ENCODE data around the gene SPINT2. TPM values are rescaled to one million over a fixed set of nuclear protein-coding genes. Genes with fewer than 3 reads are reported as not detected.

Gene SPINT2
- total RNA-seq, 2 donors from 2014 or later: 415 to 487 TPM

DNA sequence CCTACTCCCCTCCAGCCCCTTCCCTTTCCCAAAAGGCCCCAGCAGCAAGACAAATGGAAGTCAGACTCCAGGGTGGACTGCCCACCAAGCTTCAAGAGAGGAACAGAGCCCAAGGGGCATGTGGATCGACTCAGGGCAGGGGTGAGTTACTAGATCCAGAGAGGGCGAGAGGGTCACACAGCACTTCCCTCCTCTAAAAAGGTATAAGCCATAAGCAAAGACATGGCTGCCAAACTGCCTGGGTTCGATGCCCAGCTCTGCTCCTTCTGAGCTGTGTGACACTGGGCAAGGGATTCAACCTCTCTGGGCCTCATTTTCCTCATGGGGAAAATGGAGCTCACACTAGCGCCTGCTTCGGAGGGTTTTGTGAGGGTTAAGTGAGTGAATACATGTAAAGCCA is 12.0 kb upstream of the SPINT2 start:
- Histone ChIP-seq H3K36me3 (ENCODE audit: control insufficient read depth, insufficient read depth, low read length) (no peaks in the 10 kb centered on the region), H3K9me3 (ENCODE audit: control insufficient read depth, low read length) (no peaks in the 10 kb centered on the region), H3K4me1 (ENCODE audit: control insufficient read depth, insufficient read depth, low read length) (peaks cover 5% of the 10 kb centered on the region), H3K4me3 (ENCODE audit: low read length) (no peak overlapping the region), H3K27ac (ENCODE audit: low read depth, low read length) (no peak overlapping the region), H3K9ac (ENCODE audit: extremely low read depth, low read length, poor library complexity, severe bottlenecking) (no peak overlapping the region), H3K27me3 (ENCODE audit: control insufficient read depth, insufficient read depth, low read length, poor library complexity, severe bottlenecking) (no peaks in the 10 kb centered on the region)
- Mint-ChIP-seq H3K4me1 (peaks cover 18% of the 10 kb centered on the region), H3K36me3 (ENCODE audit: low read depth) (no peaks in the 10 kb centered on the region), H3K4me3 (no peak overlapping the region), H3K27me3 (ENCODE audit: insufficient read depth) (peaks cover 26% of the 10 kb centered on the region), H3K9me3 (no peaks in the 10 kb centered on the region), H3K27ac (no peak overlapping the region)
- TF ChIP-seq, protein P1, sequence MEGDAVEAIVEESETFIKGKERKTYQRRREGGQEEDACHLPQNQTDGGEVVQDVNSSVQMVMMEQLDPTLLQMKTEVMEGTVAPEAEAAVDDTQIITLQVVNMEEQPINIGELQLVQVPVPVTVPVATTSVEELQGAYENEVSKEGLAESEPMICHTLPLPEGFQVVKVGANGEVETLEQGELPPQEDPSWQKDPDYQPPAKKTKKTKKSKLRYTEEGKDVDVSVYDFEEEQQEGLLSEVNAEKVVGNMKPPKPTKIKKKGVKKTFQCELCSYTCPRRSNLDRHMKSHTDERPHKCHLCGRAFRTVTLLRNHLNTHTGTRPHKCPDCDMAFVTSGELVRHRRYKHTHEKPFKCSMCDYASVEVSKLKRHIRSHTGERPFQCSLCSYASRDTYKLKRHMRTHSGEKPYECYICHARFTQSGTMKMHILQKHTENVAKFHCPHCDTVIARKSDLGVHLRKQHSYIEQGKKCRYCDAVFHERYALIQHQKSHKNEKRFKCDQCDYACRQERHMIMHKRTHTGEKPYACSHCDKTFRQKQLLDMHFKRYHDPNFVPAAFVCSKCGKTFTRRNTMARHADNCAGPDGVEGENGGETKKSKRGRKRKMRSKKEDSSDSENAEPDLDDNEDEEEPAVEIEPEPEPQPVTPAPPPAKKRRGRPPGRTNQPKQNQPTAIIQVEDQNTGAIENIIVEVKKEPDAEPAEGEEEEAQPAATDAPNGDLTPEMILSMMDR (conservative IDR thresholded peaks at IDR 0.05): no peak
- WGBS, 2 experiments (ENCODE audit: insufficient coverage in 1 of 2, insufficient read length in 1 of 2): 48 to 84% methylated on average over 2 to 5 of the region's 5 CpGs
- peak; percentile 50 for DNase-seq

DNA sequence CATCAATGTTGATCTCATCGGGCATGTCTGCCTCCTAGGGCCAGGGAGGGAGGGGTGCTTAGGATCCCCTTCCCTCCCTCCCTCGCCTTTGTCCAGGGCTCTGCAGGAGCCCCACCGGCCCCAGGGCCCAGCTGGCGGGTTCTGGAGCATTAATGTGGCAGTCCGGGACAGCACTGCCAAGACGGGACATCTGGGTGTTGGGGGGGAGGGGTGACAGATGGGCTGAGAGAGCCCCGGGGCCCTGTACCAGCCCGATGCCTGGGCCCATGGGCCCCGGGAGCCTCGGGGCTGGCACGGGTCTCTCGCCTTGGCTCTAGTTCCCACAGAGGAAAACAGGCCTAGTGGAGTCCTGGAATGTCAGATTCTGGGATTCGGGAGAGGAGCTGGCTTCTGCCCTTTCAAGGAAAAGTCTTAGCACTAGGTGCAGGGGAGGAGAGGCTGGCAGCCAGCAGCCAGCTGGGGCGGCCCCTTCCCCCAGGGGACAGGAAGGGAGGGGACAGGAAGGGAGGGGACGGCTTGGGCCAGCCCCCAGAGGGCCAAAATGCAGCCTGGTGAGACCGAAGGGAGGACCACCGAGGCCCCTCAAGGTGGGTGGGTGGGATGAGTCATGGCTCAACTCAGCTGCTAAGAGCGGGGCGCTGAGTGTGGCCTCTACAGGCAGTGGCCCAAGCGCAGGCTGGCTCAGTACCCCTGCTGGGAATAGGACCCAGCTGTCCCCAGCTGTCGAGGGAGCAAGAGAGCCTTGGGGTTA is 11.3 kb upstream of the SPINT2 start:
- Histone ChIP-seq H3K4me3 (ENCODE audit: low read length) (no peak overlapping the region), H3K27ac (ENCODE audit: low read depth, low read length) (peak overlapping the region; percentile 57), H3K9ac (ENCODE audit: extremely low read depth, low read length, poor library complexity, severe bottlenecking) (no peak overlapping the region), H3K36me3 (ENCODE audit: control insufficient read depth, insufficient read depth, low read length) (no peaks in the 10 kb centered on the region), H3K9me3 (ENCODE audit: control insufficient read depth, low read length) (no peaks in the 10 kb centered on the region), H3K27me3 (ENCODE audit: control insufficient read depth, insufficient read depth, low read length, poor library complexity, severe bottlenecking) (no peaks in the 10 kb centered on the region), H3K4me1 (ENCODE audit: control insufficient read depth, insufficient read depth, low read length) (peaks cover 5% of the 10 kb centered on the region)
- H3K27me3 Mint-ChIP-seq (ENCODE audit: insufficient read depth): peaks cover 26% of the 10 kb centered on the region
- peaks cover 18% of the 10 kb centered on the region for H3K4me1 Mint-ChIP-seq
- TF ChIP-seq, protein P1 (conservative IDR thresholded peaks at IDR 0.05): no peak
- DNase-seq: peak; percentile 68
- no peaks in the 10 kb centered on the region for H3K9me3 Mint-ChIP-seq
- no peak overlapping the region for H3K27ac Mint-ChIP-seq
- H3K36me3 Mint-ChIP-seq (ENCODE audit: low read depth): no peaks in the 10 kb centered on the region
- no peak overlapping the region for H3K4me3 Mint-ChIP-seq
- 57 to 64% methylated on average over 12 to 20 of the region's 21 CpGs for WGBS, 2 experiments (ENCODE audit: insufficient coverage in 1 of 2, insufficient read length in 1 of 2)

DNA sequence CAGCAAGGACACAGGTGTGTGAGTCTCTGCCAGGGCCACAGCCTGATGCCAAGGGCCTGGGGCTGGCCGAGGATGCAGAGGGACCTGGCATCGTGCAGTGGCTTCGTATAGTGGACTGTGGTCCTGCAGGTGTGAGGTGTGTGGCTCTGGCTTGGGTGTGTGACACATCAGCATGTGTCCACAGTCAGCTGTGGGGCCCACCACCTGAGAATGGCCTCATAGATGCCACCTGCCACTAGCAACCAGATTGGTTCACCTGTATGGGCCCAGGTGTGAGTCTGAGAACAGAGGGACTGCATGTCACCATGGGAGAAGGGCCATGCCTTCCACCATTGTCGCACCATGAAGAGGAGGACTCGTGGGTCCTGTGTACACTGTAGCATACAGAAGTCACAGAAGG is 10.6 kb upstream of the SPINT2 start:
- H3K4me3 ChIP-seq (ENCODE audit: low read length): no peak overlapping the region
- H3K9me3 ChIP-seq (ENCODE audit: control insufficient read depth, low read length): no peaks in the 10 kb centered on the region
- H3K27me3 ChIP-seq (ENCODE audit: control insufficient read depth, insufficient read depth, low read length, poor library complexity, severe bottlenecking): no peaks in the 10 kb centered on the region
- H3K36me3 ChIP-seq (ENCODE audit: control insufficient read depth, insufficient read depth, low read length): no peaks in the 10 kb centered on the region
- H3K9ac ChIP-seq (ENCODE audit: extremely low read depth, low read length, poor library complexity, severe bottlenecking): no peak overlapping the region
- Mint-ChIP-seq H3K9me3 (no peaks in the 10 kb centered on the region), H3K27me3 (ENCODE audit: insufficient read depth) (peaks cover 26% of the 10 kb centered on the region), H3K27ac (no peak overlapping the region), H3K36me3 (ENCODE audit: low read depth) (no peaks in the 10 kb centered on the region), H3K4me3 (no peak overlapping the region), H3K4me1 (peaks cover 18% of the 10 kb centered on the region)
- H3K4me1 ChIP-seq (ENCODE audit: control insufficient read depth, insufficient read depth, low read length): peaks cover 5% of the 10 kb centered on the region
- TF ChIP-seq, protein P1 (conservative IDR thresholded peaks at IDR 0.05): no peak
- H3K27ac ChIP-seq (ENCODE audit: low read depth, low read length): no peak overlapping the region
- 91 to 95% methylated on average over 2 to 5 of the region's 5 CpGs for WGBS, 2 experiments (ENCODE audit: insufficient coverage in 1 of 2, insufficient read length in 1 of 2)
- DNase-seq: no peak
